HG03354 (cell line): ENCODE results near the gene BCAS4.
"Not testable (repeated sequence)": the region's sequence is repeated elsewhere in the genome, so short reads cannot be mapped to it uniquely, and the experiment has no call there.

Source experiments
- ATAC-seq: cut with Tn5 transposase; IDR thresholded peaks from one replicate; pipeline ENCODE4 v1.9.1; 2021; ENCODE audit warnings: mild to moderate bottlenecking; ENCODE audit not compliant: unreplicated experiment, poor library complexity, severe bottlenecking

BCAS4 gene

DNA sequence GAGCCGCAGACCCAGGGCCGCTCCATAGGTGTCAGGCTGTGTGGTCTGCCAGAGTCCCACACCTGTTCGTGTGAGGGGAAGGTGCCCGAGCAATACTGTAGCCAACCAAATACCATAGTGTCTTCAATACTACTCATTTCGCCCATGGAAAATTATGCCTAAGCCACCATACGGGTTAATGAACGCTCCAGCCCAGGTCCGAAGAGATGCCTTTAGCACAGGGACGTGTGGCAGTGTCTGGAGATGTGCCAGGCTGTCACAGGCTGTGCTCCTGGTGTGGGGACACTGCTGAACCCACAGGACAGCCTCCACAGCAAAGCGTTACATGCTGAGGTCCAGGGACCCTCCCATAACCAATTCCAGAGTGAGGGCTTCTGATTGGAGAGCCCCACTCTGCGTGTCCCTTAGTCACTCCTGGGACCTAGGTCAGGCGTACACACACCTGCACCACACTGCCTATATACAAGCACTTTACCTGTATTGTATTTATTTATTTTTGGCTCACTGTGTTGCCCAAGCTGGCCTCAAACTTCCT lies 25.2 kb upstream of the BCAS4 start:
- ATAC-seq = not testable (repeated sequence)

DNA sequence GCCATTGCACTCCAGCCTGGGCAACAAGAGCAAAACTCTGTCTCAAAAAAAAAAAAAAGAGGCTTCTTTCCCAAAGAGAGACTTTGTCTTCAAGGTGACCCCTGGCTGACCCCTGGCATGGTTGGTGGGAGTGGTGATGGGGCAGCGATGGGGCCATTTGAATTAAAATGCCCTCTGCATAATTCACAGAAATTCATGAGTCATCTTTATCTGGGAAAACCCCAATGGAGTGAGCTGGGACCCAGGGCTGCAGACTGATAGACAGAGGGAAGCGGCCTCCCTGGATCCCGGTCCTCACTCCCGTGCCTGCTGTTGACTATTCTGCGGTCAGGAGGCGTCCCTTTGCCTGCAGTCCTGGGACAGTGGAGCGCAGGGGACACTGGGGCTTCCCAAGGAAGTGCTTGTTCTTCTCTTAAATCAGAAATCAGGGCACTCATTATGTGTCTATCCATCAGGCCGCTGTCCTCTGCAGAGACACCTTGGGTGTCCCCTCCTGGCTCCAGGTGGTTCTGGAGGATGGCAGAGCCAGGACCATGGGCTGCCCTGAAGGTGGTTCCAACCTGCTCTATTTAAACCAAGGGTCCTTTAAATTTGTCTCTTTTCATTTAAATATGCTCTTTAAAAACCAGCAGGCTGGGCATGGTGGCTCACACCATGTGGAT lies 23.3 kb upstream of the BCAS4 start:
- not testable (repeated sequence) for ATAC-seq

DNA sequence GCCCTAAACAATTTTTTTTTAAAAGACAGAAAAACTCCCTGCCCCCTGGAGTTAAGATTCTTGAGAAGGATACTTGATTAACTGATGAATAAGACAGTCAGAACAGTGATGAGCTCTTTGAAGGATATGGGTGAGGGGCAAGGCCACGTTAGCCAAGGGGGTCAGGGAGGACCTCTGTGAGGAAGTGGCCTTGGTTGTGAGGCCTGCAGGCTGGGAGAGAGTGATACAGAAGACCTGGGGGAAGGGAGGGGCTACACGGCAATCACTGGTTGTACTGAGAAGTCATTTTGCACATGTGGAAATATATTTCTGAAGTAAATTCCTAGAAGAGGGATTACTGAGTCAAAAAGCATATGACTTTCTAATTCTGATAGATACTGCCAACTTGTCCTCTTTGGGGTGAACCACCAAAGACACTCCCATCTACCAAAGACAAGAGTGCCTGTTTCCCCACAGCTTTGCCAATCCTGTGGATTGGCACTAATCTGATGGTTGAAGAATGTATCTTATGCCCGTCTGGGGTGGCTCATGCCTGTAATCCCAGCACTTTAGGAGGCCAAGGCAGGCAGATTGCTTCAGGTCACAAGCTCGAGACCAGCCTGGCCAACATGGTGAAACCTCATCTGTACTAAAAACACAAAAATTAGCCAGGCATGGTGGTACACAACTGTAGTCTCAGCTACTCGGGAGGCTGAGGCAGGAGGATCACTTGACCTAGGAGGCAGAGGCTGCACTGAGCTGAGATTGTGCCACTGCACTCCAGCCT lies 22.3 kb upstream of the BCAS4 start:
- ATAC-seq = no peak

DNA sequence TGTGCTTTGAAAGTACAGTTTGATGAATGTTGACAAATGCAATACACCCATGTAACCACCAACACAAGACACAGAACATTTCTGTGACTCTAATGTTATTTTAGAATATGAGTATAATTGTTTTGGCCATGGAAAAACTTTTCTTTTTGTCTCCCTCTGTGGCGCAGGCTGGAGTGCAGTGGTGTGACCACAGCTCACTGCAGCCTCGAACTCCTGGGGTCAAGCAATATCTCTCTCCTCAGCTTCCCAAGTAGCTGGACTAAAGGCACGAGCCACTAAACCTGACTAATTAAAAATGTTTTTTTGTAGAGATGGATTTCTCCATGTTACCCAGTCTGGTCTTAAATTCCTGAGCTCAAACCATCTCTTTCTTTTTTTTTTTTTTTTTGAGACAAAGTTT lies 20.3 kb upstream of the BCAS4 start:
- ATAC-seq = no peak

DNA sequence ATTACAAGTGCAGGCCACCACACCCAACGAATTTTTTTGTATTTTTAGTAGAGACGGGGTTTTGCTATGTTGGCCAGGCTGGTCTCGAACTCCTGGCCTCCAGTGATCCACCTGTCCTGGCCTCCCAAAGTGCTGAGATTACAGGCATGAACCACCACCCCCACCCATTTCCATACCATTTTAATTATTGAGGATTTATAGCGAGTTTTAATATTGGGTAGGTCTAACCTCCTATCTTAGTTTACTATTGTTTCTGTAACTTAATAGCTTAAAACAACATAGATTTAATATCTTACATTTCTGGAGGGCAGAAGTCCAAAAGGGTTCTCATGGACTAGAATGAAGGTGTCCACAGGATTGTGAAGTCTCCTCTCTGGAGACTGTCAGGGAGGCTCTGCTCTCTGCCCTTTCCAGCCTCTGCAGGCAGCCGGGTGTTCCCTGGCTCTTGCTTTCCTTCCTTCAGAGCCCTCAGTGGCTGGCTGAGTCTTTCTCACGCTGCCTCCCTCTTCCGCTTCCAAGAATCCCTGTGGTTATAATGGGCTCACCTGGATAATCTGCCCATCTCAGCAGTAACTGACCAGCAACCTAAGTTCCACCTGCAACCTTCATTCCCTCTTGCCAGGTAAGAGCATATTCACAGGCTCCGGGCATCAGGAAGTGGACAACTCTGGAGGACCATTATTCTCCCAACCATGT lies 18.6 kb upstream of the BCAS4 start:
- ATAC-seq = no peak

DNA sequence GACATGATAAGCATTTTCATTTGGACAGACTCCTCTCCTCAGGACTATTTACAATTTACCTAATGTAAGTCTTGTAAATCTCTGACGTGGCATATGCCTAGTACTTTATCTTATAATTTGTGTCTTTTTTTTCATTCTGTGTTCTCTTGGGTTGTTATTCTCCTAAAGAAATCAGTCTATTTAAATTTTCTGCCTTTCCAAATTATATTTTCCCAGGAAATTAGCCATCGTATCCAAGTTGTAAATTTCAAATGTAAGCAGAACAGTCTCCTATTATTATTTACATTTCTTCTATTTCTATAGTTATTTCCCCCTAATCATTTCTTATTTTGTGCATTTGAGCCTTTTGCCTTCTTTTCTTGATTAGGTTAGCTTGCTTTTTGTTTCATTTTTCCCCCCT lies 17.5 kb upstream of the BCAS4 start:
- ATAC-seq = no peak

DNA sequence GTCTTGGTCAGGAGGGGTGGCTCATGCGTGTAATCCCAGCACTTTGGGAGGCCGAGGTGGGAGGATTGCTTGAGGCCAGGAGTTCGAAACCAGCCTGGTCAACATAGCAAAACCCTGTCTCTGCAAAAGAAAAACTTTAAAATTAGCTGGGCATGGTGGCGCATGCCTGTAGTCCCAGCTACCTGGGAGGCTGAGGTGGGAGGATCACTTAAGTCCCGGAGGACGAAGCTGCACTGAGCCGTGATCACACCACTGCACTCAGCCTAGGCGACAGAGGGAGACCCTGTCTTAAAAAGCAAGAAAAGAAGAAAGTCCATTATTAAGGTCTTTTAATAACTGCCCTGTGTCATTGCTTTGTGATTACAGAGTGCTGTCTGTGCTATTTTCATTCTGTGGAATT lies 15.9 kb upstream of the BCAS4 start:
- ATAC-seq = not testable (repeated sequence)

DNA sequence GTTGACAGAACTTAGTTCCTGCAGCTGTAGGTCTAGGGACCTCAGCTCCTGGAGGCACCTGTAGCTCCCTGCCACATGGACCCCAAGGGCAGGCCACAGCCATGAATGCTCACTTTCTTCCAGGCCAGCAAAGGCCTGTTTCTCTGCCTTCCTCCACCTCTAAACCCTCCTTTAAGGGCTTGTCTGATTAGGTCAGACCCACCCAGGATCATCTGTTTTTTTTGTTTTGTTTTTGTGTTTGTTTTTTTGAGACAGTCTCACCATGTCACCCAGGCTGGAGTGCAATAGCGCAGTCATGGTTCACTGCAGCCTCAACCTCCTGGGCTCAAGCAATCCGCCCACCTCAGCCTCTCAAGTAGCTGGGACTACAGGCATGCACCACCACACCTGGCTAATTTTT lies 11.5 kb upstream of the BCAS4 start:
- ATAC-seq = no peak

DNA sequence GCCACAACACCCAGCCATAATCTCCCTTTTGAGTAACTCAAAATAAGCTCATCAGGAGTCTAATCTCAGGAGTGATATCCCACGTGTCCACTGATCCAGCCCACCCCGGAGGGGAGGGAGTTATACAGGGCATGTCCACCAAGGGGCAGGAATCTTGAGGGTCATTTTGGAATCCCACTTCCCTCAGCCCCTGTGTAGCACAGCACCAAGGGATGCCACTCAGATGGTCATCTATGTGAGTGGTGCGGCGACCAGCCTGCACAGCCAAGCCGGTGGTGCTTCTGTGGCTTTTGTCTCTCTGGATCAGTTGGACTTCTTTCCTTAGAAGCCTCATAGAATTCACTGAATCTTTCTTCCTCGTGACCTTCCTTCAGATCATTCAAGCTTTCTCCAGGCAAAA lies 11.0 kb upstream of the BCAS4 start:
- no peak for ATAC-seq

DNA sequence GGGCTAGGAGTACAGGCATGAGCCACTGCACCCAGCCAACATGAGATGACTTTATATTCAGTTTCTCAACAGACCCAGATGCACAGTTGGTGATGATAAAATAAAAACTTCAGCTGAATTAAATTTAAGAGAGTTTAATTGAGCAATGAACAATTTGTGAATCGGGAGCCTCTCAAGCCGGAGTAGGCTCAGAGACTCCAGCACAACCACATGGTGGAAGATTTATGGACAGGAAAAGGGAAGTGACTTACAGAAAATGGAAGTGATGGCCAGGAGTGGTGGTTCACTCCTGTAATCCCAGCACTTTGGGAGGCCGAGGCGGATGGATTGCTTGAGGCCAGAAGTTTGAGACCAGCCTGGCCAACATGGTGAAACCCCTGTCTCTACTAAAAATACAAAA lies 10.4 kb upstream of the BCAS4 start:
- ATAC-seq = no peak

DNA sequence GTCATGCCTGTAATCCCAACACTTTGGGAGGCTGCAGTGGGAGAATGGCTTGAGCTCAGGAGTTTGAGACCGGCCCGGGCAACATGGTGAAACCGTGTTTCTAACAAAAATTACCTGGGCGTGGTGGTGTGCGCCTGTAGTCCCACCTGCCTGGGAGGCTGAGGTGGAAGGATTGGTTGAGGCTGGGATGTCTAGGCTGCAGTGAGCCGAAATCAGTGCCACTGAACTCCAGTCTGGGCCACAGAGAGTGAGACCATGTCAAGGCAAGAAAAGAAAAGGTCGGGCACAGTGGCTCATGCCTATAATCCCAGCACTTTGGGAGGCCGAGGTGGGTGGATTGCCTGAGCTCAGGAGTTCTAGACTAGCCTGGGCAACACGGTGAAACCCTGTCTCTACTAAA lies 8.2 kb upstream of the BCAS4 start:
- no peak for ATAC-seq

DNA sequence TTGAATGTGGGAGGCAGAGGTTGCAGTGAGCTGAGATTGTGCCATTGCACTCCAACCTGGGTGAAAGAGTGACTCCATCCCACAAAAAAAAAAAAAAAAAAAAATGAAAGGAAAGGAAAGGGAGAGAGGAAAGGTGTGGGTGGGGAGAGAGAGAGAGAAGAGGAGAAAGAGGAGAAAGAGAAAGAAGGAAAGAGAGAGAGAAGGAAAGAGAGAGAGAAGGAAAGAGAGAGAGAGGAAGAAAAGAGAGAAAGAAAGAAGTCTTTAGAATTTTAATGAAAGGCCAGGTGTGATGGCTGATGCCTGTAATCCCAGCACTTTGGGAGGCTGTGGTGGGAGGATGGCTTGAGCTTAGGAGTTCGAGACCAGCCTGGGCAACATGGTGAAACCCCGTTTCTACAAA lies 7.7 kb upstream of the BCAS4 start:
- no peak for ATAC-seq

DNA sequence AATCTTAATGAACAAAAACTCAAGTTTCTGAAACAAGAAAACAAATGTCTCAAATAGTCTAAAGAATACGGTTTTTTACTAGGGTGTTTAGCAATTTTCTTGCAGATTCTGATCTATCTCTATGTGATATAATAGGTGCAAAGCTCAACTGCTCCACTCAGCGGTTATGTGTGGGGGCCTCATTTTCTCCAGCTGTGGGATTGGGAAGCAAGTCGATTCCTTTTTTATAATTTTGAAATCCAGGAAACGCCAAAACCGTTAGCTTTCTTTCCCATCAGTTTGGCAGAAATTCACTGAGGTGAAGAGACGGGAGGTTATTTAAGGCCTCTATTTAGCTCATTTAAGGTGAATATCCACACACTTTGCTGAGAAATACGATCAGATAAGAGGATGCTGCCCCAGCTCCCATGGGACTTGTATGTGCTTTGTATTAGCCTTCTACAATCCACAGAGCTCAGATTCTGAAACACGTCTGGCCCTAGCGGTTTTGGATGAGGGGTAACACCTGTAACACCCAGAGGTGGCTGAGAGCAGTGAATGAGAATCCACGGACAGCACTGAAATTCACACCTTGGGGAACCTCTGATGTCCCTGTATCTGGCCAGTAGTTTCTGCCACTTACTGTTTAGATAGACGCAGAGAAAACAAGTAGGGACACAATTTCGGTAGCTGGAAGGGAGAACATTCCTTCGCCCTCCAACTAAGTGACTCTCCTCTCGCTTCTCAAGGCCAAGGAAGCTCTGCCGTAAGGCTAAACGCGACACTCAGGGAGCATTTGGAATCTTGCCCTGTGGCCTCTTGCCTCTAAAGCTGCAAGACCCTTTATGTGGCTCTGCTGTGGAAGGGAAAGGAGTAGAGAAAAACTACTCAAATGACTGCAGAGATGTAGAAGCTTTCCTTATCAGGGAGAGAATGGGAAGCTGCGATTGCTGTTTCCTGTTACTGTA lies 6.5 kb upstream of the BCAS4 start:
- no peak for ATAC-seq

DNA sequence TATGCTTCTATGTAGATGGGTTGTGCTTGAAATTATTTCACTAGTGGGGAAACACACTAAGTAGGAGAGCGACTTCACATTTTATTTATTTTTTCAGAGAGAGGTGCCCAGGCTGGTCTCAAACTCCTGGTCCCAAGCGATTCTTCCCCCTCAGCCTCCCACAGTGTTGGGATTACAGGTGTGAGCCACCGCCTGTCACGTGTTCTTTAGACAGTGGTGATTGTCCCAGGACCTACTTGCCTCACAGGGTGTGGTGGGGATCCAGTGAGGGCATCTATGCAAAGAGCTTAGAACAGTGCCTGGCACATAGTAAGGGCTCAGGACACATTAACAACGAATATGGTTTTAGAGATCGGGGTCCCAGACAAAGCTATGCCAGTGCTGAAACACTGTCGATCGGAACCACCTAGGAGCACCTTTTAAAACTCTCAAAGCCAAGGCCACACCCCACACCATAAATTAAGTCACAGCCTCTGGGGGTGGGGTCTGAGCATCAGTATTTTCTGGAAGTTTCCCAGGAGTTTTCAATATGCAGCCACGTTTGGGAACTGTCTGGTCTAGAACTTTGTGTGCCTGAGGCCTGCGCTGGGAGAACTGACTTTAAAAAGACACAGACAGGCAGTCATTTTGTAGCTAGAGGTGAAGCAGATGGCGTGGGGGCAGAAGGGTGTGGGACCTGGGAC lies 4.8 kb upstream of the BCAS4 start:
- ATAC-seq = no peak

DNA sequence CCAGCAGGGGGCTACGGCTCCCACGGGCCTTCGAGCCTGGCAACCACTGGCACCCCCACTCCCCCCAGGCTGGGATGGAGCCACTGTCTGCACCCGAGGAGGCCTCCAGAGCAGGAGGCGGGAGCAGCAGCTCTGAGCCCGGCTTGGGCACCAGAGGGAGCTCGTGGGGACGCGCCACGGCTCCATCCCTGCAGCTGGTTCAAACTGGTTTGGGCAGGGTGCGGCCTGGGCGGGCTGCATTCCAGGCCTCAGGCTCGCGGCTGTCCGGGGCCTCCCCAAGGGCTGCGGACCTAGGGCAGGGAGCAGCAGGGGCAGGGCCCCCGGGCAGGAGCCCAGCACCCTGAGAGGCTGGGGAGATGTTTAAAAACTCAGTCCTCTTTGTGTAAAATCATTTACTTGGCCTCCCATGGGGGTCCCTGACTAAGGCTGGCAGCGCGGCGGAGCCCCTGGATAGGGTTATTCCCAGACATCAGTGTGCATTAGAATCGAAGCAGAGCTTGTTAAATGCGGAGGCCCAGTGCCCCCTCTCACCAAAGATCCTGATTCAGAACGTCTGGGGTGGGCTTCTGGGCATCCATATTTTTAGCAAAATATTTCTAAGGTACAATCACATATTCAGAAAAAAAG lies 4.1 kb upstream of the BCAS4 start:
- ATAC-seq = peak; percentile 63

DNA sequence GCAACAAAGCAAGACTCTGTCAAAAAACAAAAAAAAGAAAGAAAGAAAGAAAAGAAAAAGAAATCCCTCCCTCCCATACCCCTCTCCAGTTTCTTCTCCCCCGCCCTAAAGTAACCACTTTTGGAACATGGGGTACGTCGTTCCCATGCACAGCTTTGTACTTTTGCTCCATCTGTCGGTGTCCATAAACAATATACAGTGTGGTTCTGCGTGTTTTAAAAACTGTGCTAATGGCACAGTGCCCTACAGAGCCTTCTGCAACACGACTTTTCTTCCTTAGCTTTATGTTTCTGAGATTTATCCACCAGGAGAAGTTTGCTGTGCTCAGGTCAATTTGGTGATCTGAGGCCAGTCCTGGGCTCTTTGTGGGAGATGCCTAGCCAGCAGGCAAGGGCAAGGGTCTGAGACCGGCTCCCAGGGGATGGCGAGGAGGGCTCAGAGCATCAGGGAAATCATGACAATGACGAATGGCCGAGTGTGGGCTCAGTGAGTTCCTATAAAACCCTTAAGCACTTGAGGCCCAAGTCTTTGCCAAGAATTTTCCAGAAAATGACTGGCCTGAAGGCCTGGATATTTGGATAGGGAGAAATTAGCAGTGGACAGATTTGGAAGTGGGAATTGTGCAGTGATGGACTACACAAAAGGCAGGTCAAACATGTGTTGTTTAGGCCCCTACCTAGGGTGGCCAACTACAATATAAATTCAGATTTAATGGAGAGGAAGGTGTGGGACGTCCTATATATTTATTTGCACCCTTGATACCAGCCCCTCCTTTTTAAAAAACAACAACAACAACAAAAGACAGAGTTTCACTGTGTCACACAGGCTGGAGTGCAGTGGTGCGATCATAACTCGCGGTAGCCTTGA lies 1.9 kb upstream of the BCAS4 start:
- no peak for ATAC-seq

DNA sequence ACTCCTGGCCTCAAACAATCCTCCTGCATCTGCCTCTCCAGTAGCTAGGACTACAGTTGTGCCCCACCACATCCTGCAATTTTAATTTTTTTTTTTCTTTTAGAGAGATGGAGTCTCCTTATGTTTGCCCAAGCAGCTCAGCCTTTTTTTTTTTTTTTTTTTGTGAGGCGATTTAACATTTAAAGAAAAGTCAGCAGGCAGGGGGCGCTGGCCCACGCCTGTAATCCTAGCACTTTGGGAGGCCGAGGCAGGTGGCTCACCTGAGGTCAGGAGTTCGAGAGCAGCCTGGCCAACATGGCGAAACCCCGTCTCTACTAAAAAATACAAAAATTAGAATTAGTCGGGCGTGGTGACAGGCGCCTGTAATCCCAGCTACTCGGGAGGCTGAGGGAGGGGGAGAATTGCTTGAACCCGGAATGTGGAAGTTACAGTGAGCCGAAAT lies 1.3 kb upstream of the BCAS4 start:
- not testable (repeated sequence) for ATAC-seq
